Fibroblast of pulmonary artery (primary cell): Measurements from ENCODE around the gene RFPL1.
A peak's percentile ranks its signal among the peaks of the same experiment; 100 is the strongest.
"Not testable (repeated sequence)": the region's sequence is repeated elsewhere in the genome, so short reads cannot be mapped to it uniquely, and the experiment has no call there.

ENCODE experiments used
- DNase-seq: peaks from one replicate; pipeline ENCODE4 v3.0.0-alpha.2; 2010; ENCODE audit warnings: low read depth
- H3K4me3 ChIP-seq: replicated peaks from 2 replicates; pipeline ENCODE4 v1.5.1; 2011; ENCODE audit warnings: low read depth, mild to moderate bottlenecking, control low read depth, low read length, moderate library complexity
- CTCF ChIP-seq: IDR thresholded peaks from 2 replicates; pipeline ENCODE4 v1.5.1; 2011; ENCODE audit warnings: mild to moderate bottlenecking, control low read depth, low read length, inconsistent platforms; ENCODE audit errors: missing control alignments

The RFPL1 gene

GRCh38 chr22:29397791-29398190, 40.6 kb upstream of the RFPL1 start:
- H3K4me3 ChIP-seq = no peak overlapping the region
- no peak for DNase-seq
- TF ChIP-seq CTCF = no peak

- DNase-seq = no peak
- no peak overlapping the region for H3K4me3 ChIP-seq
- TF ChIP-seq CTCF = no peak
Measured at GRCh38 chr22:29400576-29400975, 37.8 kb upstream of the RFPL1 start.

DNA sequence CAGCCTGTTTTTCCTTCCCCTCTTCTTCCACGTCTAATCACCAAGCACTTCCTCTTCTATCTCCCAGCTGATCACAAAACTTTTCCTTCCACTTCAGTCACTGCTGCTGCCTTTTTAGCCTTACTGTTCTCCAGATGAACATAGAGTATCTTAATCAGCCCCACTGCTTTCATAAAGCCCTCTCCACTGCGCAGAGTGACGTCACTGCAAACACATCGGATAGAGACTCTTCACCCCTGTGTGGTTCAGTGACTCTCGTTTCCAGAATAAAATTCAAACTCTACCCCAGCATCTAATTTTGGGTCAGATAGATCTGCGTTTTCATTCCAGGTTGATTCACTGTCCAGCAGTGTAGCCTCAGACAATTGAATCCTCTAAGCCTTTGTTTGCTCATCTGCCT, 36.8 kb upstream of the RFPL1 start:
- DNase-seq, H3K4me3 ChIP-seq: not testable (repeated sequence)

DNA sequence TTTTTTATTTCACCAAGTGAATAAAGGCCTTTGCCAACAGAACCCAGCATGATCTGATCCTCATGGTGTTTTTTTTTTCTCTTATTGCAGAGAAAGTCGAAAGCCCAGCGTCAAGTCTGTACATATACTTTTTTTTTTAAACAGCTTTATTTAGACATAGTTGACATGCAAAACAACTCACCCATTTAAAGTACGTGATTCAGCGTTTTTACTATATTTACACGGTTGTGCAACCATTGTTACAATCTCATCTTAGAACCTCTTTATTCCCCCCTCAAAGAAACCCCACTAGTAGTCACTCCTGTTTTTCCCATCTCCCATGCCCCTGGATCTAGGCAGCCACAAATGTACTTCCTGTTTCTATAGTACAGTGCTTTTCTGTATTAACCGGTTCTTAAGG, 29.4 kb upstream of the RFPL1 start:
- TF ChIP-seq CTCF = no peak
- DNase-seq = no peak
- no peak overlapping the region for H3K4me3 ChIP-seq

GRCh38 chr22:29411569-29412211, 26.7 kb upstream of the RFPL1 start:
- H3K4me3 ChIP-seq, DNase-seq: not testable (repeated sequence)

- DNase-seq, H3K4me3 ChIP-seq: not testable (repeated sequence)
- TF ChIP-seq CTCF = peak; percentile 28
Measured at GRCh38 chr22:29412772-29413171, 25.6 kb upstream of the RFPL1 start.

DNA sequence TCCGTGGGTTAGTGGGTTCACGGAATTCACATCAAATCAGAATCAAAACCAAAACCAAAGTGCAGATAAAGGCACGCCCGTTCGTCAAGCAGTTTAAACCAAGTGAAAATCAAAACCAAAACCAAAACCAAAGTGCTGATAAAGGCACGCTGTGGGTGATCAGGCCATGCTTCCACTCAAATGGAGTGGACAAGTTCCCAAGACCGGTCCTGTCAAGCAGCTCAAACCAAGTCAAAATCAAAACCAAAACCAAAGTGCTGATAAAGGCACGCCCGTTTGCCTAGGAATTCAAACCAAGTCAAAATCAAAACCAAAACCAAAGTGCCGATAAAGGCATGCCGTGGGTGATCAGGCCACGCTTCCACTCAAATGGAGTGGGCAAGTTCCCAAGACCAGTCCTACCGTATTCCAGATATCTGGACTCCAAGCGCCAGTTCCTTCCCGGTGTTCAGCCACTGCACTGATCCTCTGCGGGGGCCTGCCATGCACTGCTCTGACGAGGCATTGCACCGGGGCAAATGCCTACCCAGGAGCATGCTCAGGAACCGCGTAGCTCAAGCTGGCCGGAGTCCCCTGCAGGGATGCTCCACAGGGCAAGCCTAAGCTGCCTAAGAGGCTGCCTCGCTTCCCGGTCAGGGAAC, 23.3 kb upstream of the RFPL1 start:
- DNase-seq = not testable (repeated sequence)
- H3K4me3 ChIP-seq = peak overlapping the region; percentile 29

DNA sequence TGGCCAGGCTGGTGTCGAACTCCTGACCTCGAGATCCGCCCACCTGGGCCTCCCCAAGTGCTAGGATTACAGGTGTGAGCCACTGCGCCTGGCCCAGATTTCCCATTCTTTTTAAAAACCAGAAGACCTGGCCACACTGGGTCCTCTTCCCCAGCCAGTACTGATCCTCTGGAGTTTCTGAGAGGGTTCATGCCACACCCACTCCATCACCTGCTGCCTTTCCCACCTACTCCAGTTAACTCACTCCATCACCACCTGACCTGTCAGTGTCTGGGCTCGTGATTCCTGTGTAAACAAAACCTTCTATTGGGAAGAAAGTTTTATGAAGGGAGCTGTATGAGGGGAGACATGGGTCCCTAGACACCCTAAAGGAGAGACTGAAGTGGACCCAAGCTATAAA, 19.7 kb upstream of the RFPL1 start:
- DNase-seq, H3K4me3 ChIP-seq: not testable (repeated sequence)

DNA sequence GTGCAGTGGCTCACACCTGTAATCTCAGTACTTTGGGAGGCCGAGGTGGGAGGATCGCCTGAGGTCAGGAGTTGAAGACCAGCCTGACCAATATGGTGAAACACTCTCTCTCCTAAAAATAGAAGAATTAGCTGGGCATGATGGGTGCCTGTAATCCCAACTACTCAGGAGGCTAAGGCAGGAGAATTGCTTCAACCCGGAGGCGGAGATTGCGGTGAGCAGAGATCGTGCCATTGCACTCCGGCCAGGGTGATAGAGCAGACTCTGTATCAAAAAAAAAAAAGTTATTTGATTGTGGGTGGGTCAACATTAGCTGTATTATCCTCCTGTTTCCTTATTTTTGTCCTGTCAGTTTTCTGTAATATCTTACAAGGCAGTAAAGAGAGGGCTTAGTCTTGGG, 11.9 kb upstream of the RFPL1 start:
- no peak overlapping the region for H3K4me3 ChIP-seq
- no peak for TF ChIP-seq CTCF
- no peak for DNase-seq
